Tibial artery (tissue), 4 donors: ENCODE data around the gene AP3B1.

Source experiments
- DNase-seq, 2 donors: peaks; one replicate each; pipeline ENCODE4 v3.0.0-alpha.2; 2019
- H3K27ac ChIP-seq, 2 donors: fragments of 200-600 bp; sonication (generic) in 1 of 2; 1 replicate in 1 of 2; 2 replicates in 1 of 2; pipeline ENCODE4 v1.5.1; 2018 to 2019; ENCODE audit warnings: mild to moderate bottlenecking in 1 of 2
- H3K27me3 ChIP-seq, 2 donors: fragments of 200-600 bp; sonication (generic) in 1 of 2; one replicate each; pipeline versions ENCODE4 v1.5.1 to v1.6.0; 2016 to 2019
- H3K36me3 ChIP-seq, 3 donors: fragments of 200-600 bp; sonication (generic) in 2 of 3; one replicate each; pipeline ENCODE4 v1.5.1; 2016 to 2019; ENCODE audit warnings: mild to moderate bottlenecking in 2 of 3
- H3K4me1 ChIP-seq, 4 donors: fragments of 200-600 bp; sonication (generic) in 2 of 4; 1 replicate in 3 of 4; 2 replicates in 1 of 4; pipeline ENCODE4 v1.5.1; 2016 to 2019
- H3K4me3 ChIP-seq, 2 donors: fragments of 200-600 bp; sonication (generic) in 1 of 2; 1 replicate in 1 of 2; 2 replicates in 1 of 2; pipeline ENCODE4 v1.5.1; 2018 to 2019; ENCODE audit warnings: mild to moderate bottlenecking in 2 of 2
- H3K9me3 ChIP-seq, 3 donors: fragments of 200-600 bp; sonication (generic) in 1 of 3; one replicate each; pipeline ENCODE4 v1.5.1; 2016 to 2019
- intact Hi-C: fragments of 100-400 bp; cut with DNase I; formaldehyde crosslinking; loops from one replicate; pipeline ENCODE4 v1.15.0; 2023; ENCODE audit warnings: low total_unique reads
- TF ChIP-seq, protein P1 (sequence below), 2 experiments: fragments of 200-600 bp in 1 of 2; fragments of 450-650 bp in 1 of 2; IDR thresholded peaks; one replicate each; pipeline ENCODE4 v1.5.1; 2017 to 2019; ENCODE audit warnings: antibody characterized with exemption in 2 of 2, mild to moderate bottlenecking in 1 of 2, moderate library complexity in 1 of 2

The AP3B1 gene

DNA sequence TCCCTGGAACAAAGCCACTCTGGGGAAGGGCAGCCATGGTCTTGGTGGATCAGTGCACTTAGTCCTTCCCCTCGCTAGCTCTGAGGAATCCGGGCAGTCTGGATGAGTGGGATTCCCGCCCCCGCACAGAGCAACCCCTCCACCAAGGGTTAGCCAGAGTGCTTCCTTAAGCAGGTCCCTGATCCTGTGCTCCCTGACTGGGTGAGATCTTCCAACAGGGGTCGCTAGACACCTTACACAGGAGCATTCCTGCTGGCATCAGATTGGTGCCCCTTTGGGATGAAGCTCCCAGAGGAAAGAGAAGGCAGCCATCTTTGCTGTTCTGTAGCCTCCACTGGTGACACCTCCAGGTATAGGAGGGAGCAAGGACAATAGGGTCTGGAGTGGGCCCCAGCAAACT, 228.8 kb downstream of the AP3B1 start:
- TF ChIP-seq, protein P1, sequence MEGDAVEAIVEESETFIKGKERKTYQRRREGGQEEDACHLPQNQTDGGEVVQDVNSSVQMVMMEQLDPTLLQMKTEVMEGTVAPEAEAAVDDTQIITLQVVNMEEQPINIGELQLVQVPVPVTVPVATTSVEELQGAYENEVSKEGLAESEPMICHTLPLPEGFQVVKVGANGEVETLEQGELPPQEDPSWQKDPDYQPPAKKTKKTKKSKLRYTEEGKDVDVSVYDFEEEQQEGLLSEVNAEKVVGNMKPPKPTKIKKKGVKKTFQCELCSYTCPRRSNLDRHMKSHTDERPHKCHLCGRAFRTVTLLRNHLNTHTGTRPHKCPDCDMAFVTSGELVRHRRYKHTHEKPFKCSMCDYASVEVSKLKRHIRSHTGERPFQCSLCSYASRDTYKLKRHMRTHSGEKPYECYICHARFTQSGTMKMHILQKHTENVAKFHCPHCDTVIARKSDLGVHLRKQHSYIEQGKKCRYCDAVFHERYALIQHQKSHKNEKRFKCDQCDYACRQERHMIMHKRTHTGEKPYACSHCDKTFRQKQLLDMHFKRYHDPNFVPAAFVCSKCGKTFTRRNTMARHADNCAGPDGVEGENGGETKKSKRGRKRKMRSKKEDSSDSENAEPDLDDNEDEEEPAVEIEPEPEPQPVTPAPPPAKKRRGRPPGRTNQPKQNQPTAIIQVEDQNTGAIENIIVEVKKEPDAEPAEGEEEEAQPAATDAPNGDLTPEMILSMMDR (IDR thresholded peaks at IDR 0.05) = no peak
- Histone ChIP-seq H3K27me3 (no peaks in the 10 kb centered on the region), H3K4me3 (no peak overlapping the region), H3K4me1 (no peaks in the 10 kb centered on the region), H3K36me3 (peaks cover 0 to 10% (median 4%) of the 10 kb centered on the region in 3 donors), H3K9me3 (peaks cover 0 to 10% (median 10%) of the 10 kb centered on the region in 3 donors), H3K27ac (no peak overlapping the region)
- DNase-seq = no peak
- intact Hi-C loops = no loop called here

DNA sequence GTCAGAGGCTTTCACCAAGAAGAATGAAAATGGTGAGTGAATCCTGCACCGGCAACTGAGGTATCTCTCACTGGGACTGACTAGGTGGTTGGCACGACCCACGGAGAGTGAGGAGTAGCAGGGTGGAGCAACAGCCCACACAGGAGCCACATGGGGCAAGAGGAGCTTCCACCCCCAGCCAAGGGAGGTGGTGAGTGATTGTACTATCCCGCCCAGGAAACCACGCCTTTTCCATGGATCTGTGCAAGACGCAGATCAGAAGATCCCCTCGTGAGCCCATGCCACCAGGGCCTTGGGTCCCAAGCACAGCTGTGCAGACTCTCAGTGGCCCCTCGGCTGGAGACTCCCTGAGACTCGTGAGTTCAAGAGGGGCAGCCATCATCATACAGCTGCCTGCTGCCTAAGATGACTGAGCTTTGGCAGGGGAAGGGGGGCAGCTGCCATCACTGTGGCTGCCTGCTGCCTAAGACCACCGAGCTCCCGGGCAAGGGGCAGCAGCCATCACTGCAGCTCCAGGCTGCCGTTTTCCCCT, 229.5 kb downstream of the AP3B1 start:
- TF ChIP-seq, protein P1 (IDR thresholded peaks at IDR 0.05) = no peak

DNA sequence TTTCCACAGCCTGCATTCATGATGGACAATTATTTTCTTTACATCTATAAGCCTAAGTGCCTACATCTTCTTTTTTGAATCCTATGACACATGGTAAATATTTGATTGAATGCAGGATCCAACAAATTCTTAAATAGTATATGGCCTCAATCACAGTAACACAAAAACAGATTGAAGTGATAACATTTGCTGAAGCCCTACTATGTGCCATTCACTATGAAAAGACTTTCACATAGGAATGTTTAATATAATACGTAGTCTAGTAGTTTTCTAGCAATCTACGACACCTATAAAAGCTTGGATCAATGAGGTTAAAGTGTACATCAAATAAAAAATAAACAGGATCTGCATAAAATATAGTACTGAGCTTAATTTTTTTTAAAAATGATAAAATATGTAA, 231.0 kb downstream of the AP3B1 start:
- H3K27ac ChIP-seq = no peak overlapping the region
- H3K9me3 ChIP-seq = peaks cover 0 to 10% (median 10%) of the 10 kb centered on the region in 3 donors
- intact Hi-C loops = no loop called here
- no peaks in the 10 kb centered on the region for H3K4me1 ChIP-seq
- no peak for DNase-seq
- H3K27me3 ChIP-seq = no peaks in the 10 kb centered on the region
- no peak overlapping the region for H3K4me3 ChIP-seq
- peaks cover 0 to 10% (median 0%) of the 10 kb centered on the region in 3 donors for H3K36me3 ChIP-seq
- TF ChIP-seq, protein P1 (IDR thresholded peaks at IDR 0.05) = no peak

More for the DNA sequence above, 229.5 kb downstream of the AP3B1 start:
- Histone ChIP-seq H3K4me3 (no peak overlapping the region), H3K9me3 (peaks cover 0 to 10% (median 10%) of the 10 kb centered on the region in 3 donors), H3K27me3 (no peaks in the 10 kb centered on the region), H3K27ac (no peak overlapping the region), H3K4me1 (no peaks in the 10 kb centered on the region), H3K36me3 (peaks cover 0 to 10% (median 4%) of the 10 kb centered on the region in 3 donors)
- no peak for DNase-seq
- intact Hi-C loops = no loop called here

DNA sequence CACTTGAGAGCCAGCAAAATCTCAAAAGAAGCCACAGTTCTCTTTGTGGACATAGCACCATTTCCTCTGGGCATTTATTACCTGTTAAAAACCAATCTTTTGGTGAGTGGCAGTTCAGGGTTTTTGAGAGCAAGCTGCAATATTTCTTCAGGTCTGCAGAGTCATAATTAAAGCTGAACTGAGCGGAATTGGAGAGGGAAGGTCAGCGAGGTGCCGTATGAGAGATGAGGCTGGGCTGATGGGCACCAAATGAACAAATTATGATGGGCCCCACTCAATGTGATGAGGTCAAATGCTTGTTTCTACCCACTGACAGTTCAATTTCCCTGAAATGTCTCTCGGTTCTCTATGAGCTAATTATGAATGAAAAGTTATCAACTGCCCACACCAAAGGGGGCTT, 231.9 kb downstream of the AP3B1 start:
- H3K4me1 ChIP-seq = no peaks in the 10 kb centered on the region
- intact Hi-C loops = no loop called here
- H3K36me3 ChIP-seq = peaks cover 0 to 10% (median 0%) of the 10 kb centered on the region in 3 donors
- DNase-seq = no peak
- H3K27me3 ChIP-seq = no peaks in the 10 kb centered on the region
- peaks cover 0 to 9% (median 3%) of the 10 kb centered on the region in 3 donors for H3K9me3 ChIP-seq
- no peak overlapping the region for H3K4me3 ChIP-seq
- no peak overlapping the region for H3K27ac ChIP-seq
- TF ChIP-seq, protein P1 (IDR thresholded peaks at IDR 0.05) = no peak

DNA sequence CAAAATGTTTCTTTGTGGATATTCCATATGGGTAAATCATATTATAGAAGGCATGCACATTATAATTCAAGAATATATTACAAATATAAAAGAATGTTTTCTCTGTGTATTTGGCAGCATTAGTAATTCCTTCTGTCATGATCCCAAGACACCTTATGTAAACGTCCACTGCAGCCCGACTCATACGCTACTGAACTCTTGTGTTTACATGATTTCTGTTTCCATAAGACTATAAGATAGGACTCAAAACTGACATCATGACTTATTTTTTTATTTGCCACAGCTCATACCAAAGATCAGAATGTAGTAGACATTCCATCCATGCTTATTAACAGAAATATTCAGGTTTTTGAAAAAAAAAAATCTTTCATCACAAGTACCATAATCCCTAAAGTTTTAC, 234.1 kb downstream of the AP3B1 start:
- DNase-seq = no peak
- no peak overlapping the region for H3K27ac ChIP-seq
- no peaks in the 10 kb centered on the region for H3K4me1 ChIP-seq
- H3K27me3 ChIP-seq = no peaks in the 10 kb centered on the region
- H3K4me3 ChIP-seq = no peak overlapping the region
- TF ChIP-seq, protein P1 (IDR thresholded peaks at IDR 0.05) = no peak
- H3K36me3 ChIP-seq = peaks cover 0 to 6% (median 0%) of the 10 kb centered on the region in 3 donors
- H3K9me3 ChIP-seq = no peaks in the 10 kb centered on the region
- intact Hi-C loops = no loop called here

DNA sequence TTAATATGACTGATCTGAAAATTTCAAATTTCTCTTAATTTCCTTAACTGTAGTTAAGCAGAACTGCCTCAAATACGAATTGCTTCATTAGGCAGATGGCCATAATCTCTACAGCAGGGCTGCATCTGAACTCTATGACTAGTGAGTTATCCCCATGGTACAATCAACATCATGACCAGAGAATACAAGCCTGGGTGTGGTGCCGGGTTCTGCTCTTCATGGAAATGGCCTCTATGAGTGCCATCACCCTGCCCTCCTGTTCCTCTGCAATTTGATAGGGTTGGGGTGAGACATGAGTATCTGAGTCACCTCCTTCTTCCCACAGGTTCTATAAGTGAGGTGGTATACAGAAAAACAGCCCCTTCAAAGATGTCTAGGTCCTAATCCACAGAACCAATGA, 235.9 kb downstream of the AP3B1 start:
- Histone ChIP-seq H3K27me3 (no peaks in the 10 kb centered on the region), H3K27ac (no peak overlapping the region)

More for the DNA sequence above, 235.9 kb downstream of the AP3B1 start:
- intact Hi-C loops = no loop called here
- no peak for DNase-seq
- Histone ChIP-seq H3K4me3 (no peak overlapping the region), H3K4me1 (no peaks in the 10 kb centered on the region), H3K36me3 (peaks cover 0 to 3% (median 0%) of the 10 kb centered on the region in 3 donors), H3K9me3 (no peaks in the 10 kb centered on the region)
- TF ChIP-seq, protein P1 (IDR thresholded peaks at IDR 0.05) = no peak
